Lung (tissue), 12 donors: ENCODE results near the gene TMED7. TPM values are rescaled to one million over a fixed set of nuclear protein-coding genes. Genes with fewer than 3 reads are reported as not detected.

ENCODE experiments used
- ATAC-seq: fragments of 200-7000 bp; cut with Tn5 transposase; one replicate; pipeline ENCODE4 v1.9.1; 2020; ENCODE audit warnings: moderate number of reproducible peaks; ENCODE audit not compliant: insufficient read depth, low FRiP score
- DNase-seq, 3 donors: peaks; one replicate each; pipeline ENCODE4 v3.0.0-alpha.2; 2013 to 2017
- H3K27ac ChIP-seq, 2 donors: one replicate each; pipeline ENCODE4 v1.5.1; 2013; ENCODE audit warnings: mild to moderate bottlenecking in 2 of 2, moderate library complexity in 2 of 2, control low read depth in 1 of 2, inconsistent platforms in 1 of 2, low read depth in 1 of 2, low read length in 1 of 2
- H3K27me3 ChIP-seq, 3 donors: one replicate each; pipeline ENCODE4 v1.5.1; 2013; ENCODE audit warnings: low read length in 2 of 3; ENCODE audit not compliant: control insufficient read depth in 3 of 3, insufficient read depth in 3 of 3
- H3K36me3 ChIP-seq, 4 donors: one replicate each; pipeline ENCODE4 v1.5.1; 2013; ENCODE audit warnings: low read length in 4 of 4, mild to moderate bottlenecking in 1 of 4, moderate library complexity in 1 of 4; ENCODE audit not compliant: control insufficient read depth in 4 of 4, insufficient read depth in 4 of 4
- H3K4me1 ChIP-seq, 5 donors: one replicate each; pipeline ENCODE4 v1.5.1; 2013; ENCODE audit warnings: low read length in 5 of 5, mild to moderate bottlenecking in 2 of 5, moderate library complexity in 1 of 5; ENCODE audit not compliant: control insufficient read depth in 5 of 5, insufficient read depth in 5 of 5
- H3K4me3 ChIP-seq: one replicate; pipeline ENCODE4 v1.5.1; 2013; ENCODE audit warnings: mild to moderate bottlenecking, control low read depth, moderate library complexity
- H3K9ac ChIP-seq, 2 donors: one replicate each; pipeline ENCODE4 v1.5.1; 2013; ENCODE audit warnings: low read length in 2 of 2, control low read depth in 1 of 2; ENCODE audit not compliant: insufficient read depth in 1 of 2
- H3K9me3 ChIP-seq, 4 donors: one replicate each; pipeline ENCODE4 v1.5.1; 2013; ENCODE audit warnings: low read length in 3 of 4, mild to moderate bottlenecking in 1 of 4, moderate library complexity in 1 of 4; ENCODE audit not compliant: control insufficient read depth in 4 of 4, insufficient read depth in 3 of 4
- WGBS, 2 donors: extraction: QIAGEN DNeasy Blood & Tissue Kit; methylation state at CpG; one replicate each; pipeline ENCODE4 v1.1.7; 2013; 5-methylcytosine and 5-hydroxymethylcytosine counted together
- polyA plus RNA-seq, 2 donors: library from polyadenylated mRNA; stranded (reverse); fragments of 200-250 nt; gene quantifications; one replicate each; pipeline ENCODE4 v1.2.1, GENCODE V29; 2013
- total RNA-seq, 2 donors: library from RNA; depleted of rRNA in 1 of 2; stranded (reverse); fragments of >200 nt in 1 of 2; gene quantifications; one replicate each; pipeline ENCODE4 v1.2.1, GENCODE V29; 2014 to 2021
- TF ChIP-seq, protein P1 (sequence below): IDR thresholded peaks from 2 replicates; pipeline ENCODE4 v1.5.1; 2012; ENCODE audit warnings: mild to moderate bottlenecking; ENCODE audit errors: control extremely low read depth, extremely low read depth
- donor health status: control.
- donor health status: control.
- donor health status: Bipolar disorder and iron deficiency.
- donor health status: healthy.
- donor health status: DM: yes; HTN: yes; CAD: no.

The TMED7 gene
- total and polyA plus RNA-seq, 4 donors, result 19.9 to 141 (median 73.1) TPM

DNA sequence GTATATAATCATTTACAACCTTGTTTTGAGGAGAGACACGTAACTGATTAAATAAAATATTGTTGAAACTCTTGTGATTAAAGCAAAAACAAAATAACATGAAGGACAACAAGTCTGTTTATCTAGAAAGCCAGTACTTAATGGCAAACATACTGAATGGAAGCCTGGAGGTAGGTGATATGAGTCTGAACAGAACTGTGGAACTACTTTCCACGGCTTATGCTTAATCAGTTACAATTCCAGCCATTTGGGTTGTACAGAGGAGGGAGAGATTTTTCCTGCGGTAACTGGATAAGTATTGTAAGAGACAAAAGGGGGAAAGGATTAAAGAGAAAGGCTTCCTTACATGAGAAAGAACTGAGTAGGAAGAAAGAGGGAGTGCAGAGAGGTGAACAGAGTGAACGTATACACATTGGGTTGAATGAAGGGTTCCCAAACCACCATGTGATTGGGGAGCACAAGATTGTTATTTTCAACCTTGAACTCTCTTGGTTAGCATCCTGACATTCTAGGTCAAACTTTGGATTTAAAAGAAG lies 4.4 kb downstream of the TMED7 start:
- WGBS, 2 donors, result 88 to 90% methylated on average over 4 of the region's 4 CpGs
- Histone ChIP-seq H3K27me3 (no peaks in the 10 kb centered on the region), H3K36me3 (peaks cover 3 to 10% (median 5%) of the 10 kb centered on the region in 4 donors), H3K4me3 (no peak overlapping the region), H3K9ac (no peak overlapping the region), H3K9me3 (no peaks in the 10 kb centered on the region), H3K4me1 (peaks cover 4 to 30% (median 11%) of the 10 kb centered on the region in 5 donors), H3K27ac (no peak overlapping the region)
- ATAC-seq, result no peak
- DNase-seq, result no peak
- TF ChIP-seq, protein P1, sequence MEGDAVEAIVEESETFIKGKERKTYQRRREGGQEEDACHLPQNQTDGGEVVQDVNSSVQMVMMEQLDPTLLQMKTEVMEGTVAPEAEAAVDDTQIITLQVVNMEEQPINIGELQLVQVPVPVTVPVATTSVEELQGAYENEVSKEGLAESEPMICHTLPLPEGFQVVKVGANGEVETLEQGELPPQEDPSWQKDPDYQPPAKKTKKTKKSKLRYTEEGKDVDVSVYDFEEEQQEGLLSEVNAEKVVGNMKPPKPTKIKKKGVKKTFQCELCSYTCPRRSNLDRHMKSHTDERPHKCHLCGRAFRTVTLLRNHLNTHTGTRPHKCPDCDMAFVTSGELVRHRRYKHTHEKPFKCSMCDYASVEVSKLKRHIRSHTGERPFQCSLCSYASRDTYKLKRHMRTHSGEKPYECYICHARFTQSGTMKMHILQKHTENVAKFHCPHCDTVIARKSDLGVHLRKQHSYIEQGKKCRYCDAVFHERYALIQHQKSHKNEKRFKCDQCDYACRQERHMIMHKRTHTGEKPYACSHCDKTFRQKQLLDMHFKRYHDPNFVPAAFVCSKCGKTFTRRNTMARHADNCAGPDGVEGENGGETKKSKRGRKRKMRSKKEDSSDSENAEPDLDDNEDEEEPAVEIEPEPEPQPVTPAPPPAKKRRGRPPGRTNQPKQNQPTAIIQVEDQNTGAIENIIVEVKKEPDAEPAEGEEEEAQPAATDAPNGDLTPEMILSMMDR, result no peak

DNA sequence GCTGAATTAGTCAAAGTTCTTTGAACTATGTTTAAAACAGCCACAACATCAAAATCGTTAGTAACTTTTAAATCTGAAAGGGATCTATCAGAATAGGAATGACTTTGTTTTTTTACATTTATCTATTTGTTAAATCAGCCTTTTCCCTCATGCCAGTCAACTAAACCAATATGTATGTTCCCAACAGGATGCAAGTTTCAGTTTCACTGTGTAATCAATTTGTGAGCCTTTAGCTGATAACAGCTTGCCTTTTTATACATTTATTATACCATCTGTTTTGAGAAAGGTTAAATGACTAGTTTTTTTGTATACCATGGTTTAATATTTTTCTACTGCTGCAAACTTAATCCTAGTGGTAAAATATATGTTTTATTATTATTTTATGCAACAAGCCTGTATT lies 8.9 kb downstream of the TMED7 start:
- Histone ChIP-seq H3K9me3 (no peaks in the 10 kb centered on the region), H3K27ac (no peak overlapping the region), H3K4me1 (peaks cover 0 to 4% (median 0%) of the 10 kb centered on the region in 5 donors), H3K9ac (no peak overlapping the region), H3K36me3 (peaks cover 3 to 35% (median 14%) of the 10 kb centered on the region in 4 donors), H3K27me3 (no peaks in the 10 kb centered on the region), H3K4me3 (no peak overlapping the region)
- DNase-seq, result no peak
- WGBS, 2 donors, result 43 to 73% methylated on average over 1 of the region's 1 CpG
- no peak for ATAC-seq
- TF ChIP-seq, protein P1, result no peak

- no peak overlapping the region for H3K27ac ChIP-seq
- H3K9ac ChIP-seq, result no peak overlapping the region
- H3K9me3 ChIP-seq, result no peaks in the 10 kb centered on the region
- no peak overlapping the region for H3K4me3 ChIP-seq
- H3K36me3 ChIP-seq, result peaks cover 3 to 37% (median 14%) of the 10 kb centered on the region in 4 donors
- no peaks in the 10 kb centered on the region for H3K27me3 ChIP-seq
- peaks cover 0 to 1% (median 0%) of the 10 kb centered on the region in 5 donors for H3K4me1 ChIP-seq
- no peak for ATAC-seq
- DNase-seq, result no peak
- TF ChIP-seq, protein P1, result no peak
Measured at GRCh38 chr5:115616472-115616871, 9.4 kb downstream of the TMED7 start.

DNA sequence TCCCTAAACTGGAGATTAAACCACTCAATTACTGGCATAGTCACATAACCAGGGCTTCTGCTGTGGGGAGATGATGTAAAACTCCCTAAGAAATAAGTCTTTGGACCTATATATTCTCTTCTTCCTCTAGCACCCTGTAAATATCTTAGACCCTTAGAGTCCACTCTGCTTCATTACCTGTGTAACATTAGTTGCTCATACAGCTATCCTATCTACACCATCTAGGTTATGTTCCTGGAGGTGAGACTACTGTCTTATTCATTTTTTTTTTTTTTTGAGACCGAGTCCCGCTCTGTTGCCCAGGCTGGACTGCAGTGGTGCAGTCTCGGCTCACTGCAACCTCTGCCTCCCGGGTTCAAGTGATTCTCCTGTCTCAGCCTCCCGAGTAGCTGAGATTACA lies 14.0 kb downstream of the TMED7 start:
- no peak overlapping the region for H3K27ac ChIP-seq
- H3K27me3 ChIP-seq, result no peaks in the 10 kb centered on the region
- DNase-seq (no peak), ATAC-seq (no peak)
- H3K4me3 ChIP-seq, result no peak overlapping the region
- H3K36me3 ChIP-seq, result peaks cover 0 to 32% (median 10%) of the 10 kb centered on the region in 4 donors
- WGBS, 2 donors, result 95 to 96% methylated on average over 5 of the region's 5 CpGs
- H3K4me1 ChIP-seq, result no peaks in the 10 kb centered on the region
- H3K9ac ChIP-seq, result no peak overlapping the region
- H3K9me3 ChIP-seq, result no peaks in the 10 kb centered on the region
- TF ChIP-seq, protein P1, result no peak
